Neural progenitor cell (in vitro differentiated cells): ENCODE data around the gene GARIN5A.

Experiments
- EZH2 ChIP-seq: fragments of 200-600 bp; sonication (generic); IDR thresholded peaks from 2 replicates; pipeline ENCODE4 v1.6.1; 2017; ENCODE audit warnings: antibody characterized with exemption, mild to moderate bottlenecking, moderate library complexity
- TF ChIP-seq, protein P1 (sequence below): fragments of 200-600 bp; sonication (generic); IDR thresholded peaks from 2 replicates; pipeline ENCODE4 v1.5.1; 2017; ENCODE audit warnings: antibody characterized with exemption, mild to moderate bottlenecking

- TF ChIP-seq, protein P1, sequence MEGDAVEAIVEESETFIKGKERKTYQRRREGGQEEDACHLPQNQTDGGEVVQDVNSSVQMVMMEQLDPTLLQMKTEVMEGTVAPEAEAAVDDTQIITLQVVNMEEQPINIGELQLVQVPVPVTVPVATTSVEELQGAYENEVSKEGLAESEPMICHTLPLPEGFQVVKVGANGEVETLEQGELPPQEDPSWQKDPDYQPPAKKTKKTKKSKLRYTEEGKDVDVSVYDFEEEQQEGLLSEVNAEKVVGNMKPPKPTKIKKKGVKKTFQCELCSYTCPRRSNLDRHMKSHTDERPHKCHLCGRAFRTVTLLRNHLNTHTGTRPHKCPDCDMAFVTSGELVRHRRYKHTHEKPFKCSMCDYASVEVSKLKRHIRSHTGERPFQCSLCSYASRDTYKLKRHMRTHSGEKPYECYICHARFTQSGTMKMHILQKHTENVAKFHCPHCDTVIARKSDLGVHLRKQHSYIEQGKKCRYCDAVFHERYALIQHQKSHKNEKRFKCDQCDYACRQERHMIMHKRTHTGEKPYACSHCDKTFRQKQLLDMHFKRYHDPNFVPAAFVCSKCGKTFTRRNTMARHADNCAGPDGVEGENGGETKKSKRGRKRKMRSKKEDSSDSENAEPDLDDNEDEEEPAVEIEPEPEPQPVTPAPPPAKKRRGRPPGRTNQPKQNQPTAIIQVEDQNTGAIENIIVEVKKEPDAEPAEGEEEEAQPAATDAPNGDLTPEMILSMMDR: no peak
- TF ChIP-seq EZH2: no peak
Measured at GRCh38 chr19:50453243-50453642, 23.4 kb downstream of the GARIN5A start.
